Tongue (tissue), 2 donors: Measurements from ENCODE around the gene GRB2. TPM values are rescaled to one million over a fixed set of nuclear protein-coding genes. Genes with fewer than 3 reads are reported as not detected.
"Not testable (repeated sequence)": the region's sequence is repeated elsewhere in the genome, so short reads cannot be mapped to it uniquely, and the experiment has no call there.

Source experiments
- DNase-seq: peaks from one replicate; pipeline ENCODE4 v3.0.0-alpha.2; 2015
- total RNA-seq: library from RNA; depleted of rRNA; stranded (reverse); fragments of >200 nt; gene quantifications from one replicate; pipeline ENCODE4 v1.2.3, GENCODE V29; 2014

GRB2 gene
- total RNA-seq, 1 donor from 2014 or later, result 99.6 TPM

GRCh38 chr17:75386430-75386829 lies 19.0 kb downstream of the GRB2 start:
- DNase-seq, result no peak

DNA sequence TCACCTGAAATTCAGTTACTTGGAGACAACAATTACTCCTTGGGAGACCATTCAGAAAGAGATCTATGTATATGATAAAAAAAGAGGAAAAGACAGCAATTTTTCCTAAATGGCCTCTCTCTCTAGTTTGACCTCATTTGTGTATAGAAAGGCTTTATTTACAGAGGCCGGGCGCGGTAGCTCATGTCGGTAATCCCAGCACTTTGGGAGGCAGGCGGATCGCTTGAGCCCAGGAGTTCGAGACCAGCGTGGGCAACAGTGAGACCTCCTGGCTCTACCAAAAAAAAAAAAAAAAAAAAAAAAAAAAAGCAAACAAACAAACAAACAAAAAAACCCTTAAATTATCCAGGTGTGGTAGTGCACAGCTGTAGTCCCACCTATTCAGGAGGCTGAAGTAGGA lies 20.7 kb downstream of the GRB2 start:
- no peak for DNase-seq

DNA sequence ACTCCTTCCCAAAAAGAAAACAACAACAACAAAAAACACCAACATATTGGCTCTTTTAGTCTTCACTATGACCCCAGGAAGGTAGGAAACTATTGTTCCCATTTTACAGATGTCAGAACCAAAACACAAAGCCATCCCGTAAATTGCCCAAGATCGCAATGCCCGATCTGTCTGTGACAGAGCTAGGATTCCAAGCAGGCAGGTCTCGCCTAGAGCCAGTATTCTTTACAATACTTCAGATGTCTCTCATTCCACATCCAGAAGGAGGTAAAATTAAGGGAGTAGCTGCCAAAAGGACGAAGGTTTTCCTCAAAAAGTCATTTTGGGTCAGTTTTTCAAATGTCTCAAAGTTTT lies 21.7 kb downstream of the GRB2 start:
- no peak for DNase-seq

GRCh38 chr17:75380750-75381149 lies 24.7 kb downstream of the GRB2 start:
- no peak for DNase-seq

DNA sequence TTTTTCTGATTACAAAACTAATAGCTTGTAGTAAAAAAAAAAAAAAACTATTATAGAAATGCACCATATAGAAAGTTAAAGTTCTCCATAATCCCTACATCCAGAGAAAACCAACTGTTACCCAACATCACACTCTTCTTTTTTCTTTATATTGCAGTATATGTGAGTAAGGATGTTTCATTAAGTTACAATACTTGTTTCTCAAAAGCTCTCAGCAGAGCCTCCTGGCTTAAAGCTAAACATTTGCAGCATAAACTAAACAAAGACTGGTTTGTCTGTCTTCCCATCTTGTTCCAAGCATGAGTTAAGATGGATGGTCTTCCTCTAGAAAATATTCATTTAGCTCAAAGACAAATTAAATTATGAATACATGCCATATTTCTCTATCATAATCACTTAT lies 25.2 kb downstream of the GRB2 start:
- DNase-seq, result peak; percentile 22

- not testable (repeated sequence) for DNase-seq
Measured at GRCh38 chr17:75379426-75379825, 26.1 kb downstream of the GRB2 start.

DNA sequence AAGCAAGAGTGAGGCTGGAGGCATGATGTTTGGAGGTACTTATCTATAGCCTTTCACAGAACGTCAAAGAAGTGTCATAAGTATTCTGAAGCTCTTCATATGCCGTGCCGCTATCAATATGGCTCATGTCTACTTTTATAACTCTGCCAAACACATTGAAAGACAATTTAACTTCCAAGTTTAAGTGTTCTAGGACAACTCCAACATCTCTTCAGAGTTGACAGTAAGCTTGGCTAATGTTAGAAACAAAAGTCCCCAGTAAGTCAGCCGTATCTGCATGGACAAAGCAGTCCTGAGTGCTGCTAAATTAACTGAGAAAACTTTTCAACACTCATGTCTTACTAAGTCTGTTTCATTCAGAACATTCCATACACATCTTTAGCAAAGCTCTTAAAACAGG lies 32.2 kb downstream of the GRB2 start:
- DNase-seq, result no peak

DNA sequence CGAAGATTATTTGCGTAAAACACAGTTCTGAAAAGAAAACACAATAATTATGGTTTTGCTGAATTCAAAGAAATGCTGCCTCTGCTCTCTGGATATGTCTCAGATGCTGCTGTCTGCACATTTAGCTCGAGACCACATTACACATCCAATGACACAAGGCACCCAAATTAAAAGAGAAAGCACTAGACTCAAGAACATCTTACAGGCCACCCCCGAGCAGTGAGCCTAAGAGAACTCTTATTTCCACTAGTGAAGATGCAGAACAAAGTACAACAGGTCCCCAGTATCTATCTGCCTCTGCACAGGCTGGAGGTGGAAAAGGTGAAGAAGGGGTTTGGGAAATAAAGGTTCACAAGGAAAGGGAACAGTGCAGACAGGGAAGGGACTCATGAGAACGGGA lies 33.5 kb downstream of the GRB2 start:
- DNase-seq, result no peak

GRCh38 chr17:75371339-75371738 lies 34.1 kb downstream of the GRB2 start:
- no peak for DNase-seq

GRCh38 chr17:75370286-75370915 lies 35.1 kb downstream of the GRB2 start:
- DNase-seq, result peak; percentile 89

GRCh38 chr17:75367838-75368789 lies 37.4 kb downstream of the GRB2 start:
- peak; percentile 15 for DNase-seq

DNA sequence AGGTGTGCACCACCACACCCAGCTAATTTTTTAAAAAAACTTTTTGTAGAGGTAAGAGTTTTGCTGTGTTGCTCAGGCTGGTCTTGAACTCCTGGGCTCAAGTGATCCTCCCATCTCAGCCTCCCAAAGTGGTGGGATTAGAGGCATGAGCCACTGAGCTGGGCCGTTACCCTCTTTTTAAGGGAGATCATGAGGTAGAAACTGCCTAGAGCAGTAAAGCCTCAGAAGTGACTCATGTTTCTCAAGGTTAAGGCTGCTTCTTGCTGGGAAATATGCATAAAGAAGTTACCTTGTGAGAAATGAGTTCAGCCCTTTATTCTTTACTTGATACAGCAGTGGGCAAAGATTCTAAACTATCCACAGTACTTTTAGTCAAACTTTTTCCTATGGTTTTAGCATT lies 38.2 kb downstream of the GRB2 start:
- DNase-seq, result no peak

DNA sequence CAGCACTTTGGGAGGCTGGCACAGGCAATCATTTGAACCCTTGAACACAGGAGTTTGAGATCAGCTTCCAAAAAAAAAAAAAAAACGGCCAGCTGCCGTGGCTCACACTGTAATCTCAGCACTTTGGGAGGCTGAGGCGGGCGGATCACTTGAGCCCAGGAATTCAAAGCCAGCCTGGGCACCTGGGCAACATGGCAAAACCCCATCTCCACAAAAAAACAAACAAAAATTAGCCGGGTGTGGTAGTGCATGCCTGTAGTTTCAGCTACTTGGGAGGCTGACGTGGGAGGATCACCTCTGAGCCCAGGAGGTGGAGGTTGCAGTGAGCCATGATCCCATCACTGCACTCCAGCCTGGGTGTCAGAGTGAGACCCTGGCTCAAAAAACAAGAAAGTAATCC lies 39.0 kb downstream of the GRB2 start:
- peak; percentile 28 for DNase-seq

- no peak for DNase-seq
Measured at GRCh38 chr17:75365931-75366275, 39.6 kb downstream of the GRB2 start.

DNA sequence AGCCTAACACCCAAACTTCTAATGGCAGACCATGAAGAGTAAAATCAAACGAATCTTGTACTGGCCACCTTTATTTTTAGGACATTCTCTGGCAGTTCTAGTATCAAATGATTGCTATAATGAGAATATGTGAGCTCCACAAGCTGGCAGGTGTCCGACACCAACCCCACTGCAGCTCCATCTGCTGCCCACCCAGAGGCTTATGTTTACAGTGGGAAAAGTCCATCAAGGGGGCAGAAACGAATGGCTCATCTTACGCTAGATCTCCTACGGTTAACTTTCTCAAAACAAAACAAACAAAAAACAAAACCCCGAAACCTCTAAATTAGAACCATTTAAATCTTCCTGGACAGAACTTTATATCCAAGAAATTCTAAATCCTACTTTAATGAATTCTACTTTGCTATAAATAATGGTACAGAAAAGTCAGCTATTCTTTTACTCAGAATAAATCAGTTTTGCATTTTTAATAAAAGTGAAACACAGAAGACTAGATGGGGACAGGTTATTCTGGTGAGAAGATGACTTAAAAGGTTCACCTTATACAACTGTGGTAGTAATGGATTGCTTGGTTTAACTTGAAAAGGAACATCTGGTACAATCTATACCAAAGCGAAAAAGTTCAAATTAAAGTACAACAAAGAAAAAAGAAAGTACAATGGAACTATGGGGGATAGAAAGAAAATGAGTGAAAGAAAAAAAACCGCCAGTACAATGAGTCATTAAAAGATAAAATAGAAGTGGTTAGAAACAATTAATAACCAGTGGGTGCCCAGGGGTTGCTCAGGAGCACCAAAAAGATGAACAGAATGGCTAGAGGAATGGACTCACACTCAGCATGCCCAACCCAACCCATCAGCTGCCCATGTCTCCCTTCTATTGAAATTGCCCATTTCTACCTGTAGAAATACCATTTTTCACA lies 40.2 kb downstream of the GRB2 start:
- DNase-seq, result peak; percentile 64

DNA sequence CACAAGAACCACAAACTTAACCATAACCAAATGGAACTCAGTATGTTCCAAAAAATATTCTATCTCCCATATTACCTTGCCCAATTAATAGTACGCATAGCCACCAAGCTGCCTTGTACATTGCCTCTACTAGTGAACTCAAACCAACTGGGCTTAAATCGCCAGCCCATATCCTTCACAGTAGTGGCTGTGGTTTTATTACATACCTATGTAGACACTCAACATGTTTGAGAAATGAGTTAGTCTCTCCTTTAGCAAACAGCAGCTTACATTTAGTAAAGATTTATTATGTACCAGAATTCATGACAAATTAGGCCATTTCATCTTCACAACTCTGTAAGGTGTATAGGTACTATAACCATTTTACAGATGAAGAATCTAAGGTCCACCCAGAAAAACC lies 41.4 kb downstream of the GRB2 start:
- DNase-seq, result no peak

DNA sequence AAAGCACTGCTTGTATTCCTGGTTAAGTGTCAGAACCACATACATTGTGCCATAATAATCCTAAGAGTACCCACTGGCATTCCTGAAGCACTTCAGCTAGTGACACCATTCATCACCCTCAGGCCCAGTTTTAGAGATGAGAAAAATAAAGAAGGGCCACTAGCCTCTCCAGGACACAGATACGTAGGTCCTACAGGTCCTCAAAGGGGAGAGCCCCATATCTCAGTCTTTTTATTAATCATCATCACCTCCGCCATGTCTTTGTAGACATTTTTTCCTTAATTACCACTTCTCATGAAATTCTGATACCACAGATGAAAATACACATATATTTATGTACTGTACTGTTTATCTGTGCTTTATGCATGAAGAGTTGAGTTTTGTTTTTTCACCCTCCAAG lies 43.5 kb downstream of the GRB2 start:
- DNase-seq, result no peak

DNA sequence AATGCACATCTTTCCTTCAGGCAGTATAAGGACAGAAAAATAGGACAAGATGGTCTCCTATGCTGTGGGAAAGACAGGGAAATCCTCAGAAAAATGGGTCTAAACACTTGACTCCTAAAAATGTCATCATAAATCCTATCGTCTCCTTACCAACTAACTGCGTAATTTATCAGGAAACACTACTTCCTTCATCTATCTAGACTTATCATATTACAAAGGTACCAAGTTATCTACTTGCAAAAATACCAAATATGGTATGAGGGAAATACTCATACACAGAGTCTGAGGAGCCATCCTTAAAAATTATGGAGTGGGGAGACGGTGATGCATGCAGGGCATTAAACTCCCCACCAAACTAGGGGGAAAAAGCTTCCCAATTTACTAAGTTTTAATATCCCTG lies 44.1 kb downstream of the GRB2 start:
- DNase-seq, result no peak

- DNase-seq, result no peak
Measured at GRCh38 chr17:75356260-75356937, 49.1 kb downstream of the GRB2 start.

DNA sequence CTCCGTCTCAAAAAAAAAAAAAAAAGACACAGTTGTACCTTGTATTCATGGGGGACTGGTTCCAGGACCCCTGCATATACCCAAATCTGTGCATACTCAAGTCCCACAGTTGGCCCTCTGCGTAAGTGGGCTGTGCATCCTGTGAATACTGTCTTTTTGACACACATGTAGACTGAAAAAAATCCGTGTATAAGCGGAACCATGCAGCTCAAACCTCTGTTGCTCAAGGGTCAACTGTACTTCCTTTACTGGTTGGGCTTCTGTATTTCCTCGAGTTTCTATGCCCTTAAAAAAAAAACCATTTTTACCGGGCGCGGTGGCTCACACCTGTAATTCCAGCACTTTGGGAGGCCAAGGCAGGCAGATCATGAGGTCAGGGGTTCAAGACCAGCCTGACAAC lies 52.3 kb downstream of the GRB2 start:
- DNase-seq, result no peak

DNA sequence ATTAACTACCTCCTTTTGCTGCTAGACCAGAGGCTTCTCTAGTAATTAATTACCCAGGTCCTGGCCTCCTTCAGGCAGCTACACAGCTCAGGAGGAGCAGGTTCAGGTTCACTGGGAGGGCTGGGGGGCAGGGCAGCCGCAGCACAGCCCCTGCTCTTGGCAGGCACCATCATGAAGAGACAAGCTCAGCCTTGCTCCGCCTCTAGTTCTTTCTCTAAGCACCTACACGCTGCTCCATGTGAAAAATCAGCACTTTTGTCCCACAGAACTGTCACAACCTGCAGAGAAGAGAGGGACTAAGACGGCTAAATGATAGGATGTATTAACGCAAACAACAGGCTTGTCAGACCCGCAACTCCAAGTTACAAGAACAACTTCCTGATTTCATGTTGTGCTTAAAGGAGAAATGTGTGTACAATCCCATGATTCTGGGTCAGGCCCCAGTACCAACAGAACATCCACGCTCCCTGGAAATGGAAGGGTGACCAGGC lies 53.4 kb downstream of the GRB2 start:
- peak; percentile 65 for DNase-seq

GRCh38 chr17:75350706-75351105 lies 54.8 kb downstream of the GRB2 start:
- DNase-seq, result no peak
